ENCODE results near the gene NOTCH1. TPM values are rescaled to one million over a fixed set of nuclear protein-coding genes. Genes with fewer than 3 reads are reported as not detected.

The NOTCH1 gene
- total RNA-seq, 1 experiment from 2014 or later: 53.4 TPM

DNA sequence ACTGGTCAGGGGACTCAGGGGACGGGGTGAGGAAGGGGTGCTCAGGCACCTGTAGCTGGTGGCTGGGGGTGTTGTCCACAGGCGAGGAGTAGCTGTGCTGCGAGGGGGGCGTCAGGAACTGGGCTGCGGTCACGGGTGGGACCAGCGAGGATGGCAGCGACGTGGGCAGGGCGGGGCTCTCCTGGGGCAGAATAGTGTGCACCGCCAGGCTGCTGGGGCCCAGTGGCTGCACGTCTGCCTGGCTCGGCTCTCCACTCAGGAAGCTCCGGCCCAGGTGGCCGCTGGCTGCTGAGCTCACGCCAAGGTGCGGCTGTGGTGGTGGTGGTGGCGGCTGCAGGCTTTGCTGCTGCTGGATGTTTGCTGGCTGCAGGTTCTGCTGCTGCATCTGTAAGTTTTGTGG, 49.7 kb downstream of the NOTCH1 start:
- no peaks in the 10 kb centered on the region for H3K4me1 Mint-ChIP-seq (ENCODE audit: insufficient read depth, unreplicated experiment)
- ChIA-PET CTCF (interaction anchor here (0.7 kb wide), 1 partner anchor 12 kb away, joined by 3 read pairs; no protein-coding TSS in a partner anchor), POLR2A (interaction anchor here (0.5 to 1.8 kb wide), 2 partner anchors 10 to 12 kb away, joined by 3 to 5 read pairs; no protein-coding TSS in a partner anchor)
- H3K27ac Mint-ChIP-seq (ENCODE audit: low read depth, unreplicated experiment): no peak overlapping the region
- no peaks in the 10 kb centered on the region for H3K9me3 Mint-ChIP-seq (ENCODE audit: unreplicated experiment)
- H3K27me3 Mint-ChIP-seq (ENCODE audit: insufficient read depth, unreplicated experiment): no peaks in the 10 kb centered on the region
- no TSS peak for BruUV-seq (replicated peaks)
- TF ChIP-seq CTCF (IDR thresholded peaks at IDR 0.05; ENCODE audit: unreplicated experiment): no peak
- DNase-seq (ENCODE audit: unreplicated experiment): no peak
- peaks cover 49% of the 10 kb centered on the region for H3K36me3 Mint-ChIP-seq (ENCODE audit: insufficient read depth, unreplicated experiment)
- no peak overlapping the region for H3K4me3 Mint-ChIP-seq (ENCODE audit: unreplicated experiment)
- intact Hi-C loops (cut with micrococcal nuclease): no loop called here

DNA sequence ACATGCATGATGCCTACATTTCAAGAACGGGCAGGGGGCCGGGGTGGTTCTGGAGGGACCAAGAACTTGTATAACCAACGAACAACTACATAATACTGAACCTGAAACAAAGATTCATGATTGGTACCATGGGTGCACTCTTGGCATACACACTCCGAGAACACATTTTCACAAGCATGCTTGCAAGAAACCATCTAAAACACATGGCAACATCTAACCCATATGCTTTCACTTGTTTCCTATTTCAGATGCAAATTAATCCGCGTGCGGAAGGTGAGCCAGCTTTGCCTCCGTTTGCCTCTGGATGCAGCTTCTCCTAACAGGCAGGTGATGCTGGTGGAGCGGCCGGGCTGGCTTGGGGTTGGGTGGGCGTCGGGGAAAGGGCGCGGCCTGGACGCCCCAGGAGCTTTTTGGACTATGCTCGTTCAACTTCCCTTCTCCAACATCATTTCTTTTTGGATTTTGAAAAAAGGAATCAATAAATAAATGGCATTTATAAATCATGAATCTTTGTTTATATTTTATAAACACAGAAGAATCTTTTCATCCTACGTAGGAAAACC, 50.5 kb downstream of the NOTCH1 start:
- H3K4me3 Mint-ChIP-seq (ENCODE audit: unreplicated experiment): no peak overlapping the region
- no peaks in the 10 kb centered on the region for H3K27me3 Mint-ChIP-seq (ENCODE audit: insufficient read depth, unreplicated experiment)
- DNase-seq (ENCODE audit: unreplicated experiment): no peak
- H3K4me1 Mint-ChIP-seq (ENCODE audit: insufficient read depth, unreplicated experiment): no peaks in the 10 kb centered on the region
- BruUV-seq (replicated peaks): no TSS peak
- H3K9me3 Mint-ChIP-seq (ENCODE audit: unreplicated experiment): no peaks in the 10 kb centered on the region
- no peak for TF ChIP-seq CTCF (IDR thresholded peaks at IDR 0.05; ENCODE audit: unreplicated experiment)
- ChIA-PET CTCF (no interaction called here), POLR2A (interaction anchor here (1.8 kb wide), 2 partner anchors 12 to 130 kb away, joined by 5 to 6 read pairs; no protein-coding TSS in a partner anchor)
- no peak overlapping the region for H3K27ac Mint-ChIP-seq (ENCODE audit: low read depth, unreplicated experiment)
- H3K36me3 Mint-ChIP-seq (ENCODE audit: insufficient read depth, unreplicated experiment): peaks cover 41% of the 10 kb centered on the region
- intact Hi-C loops (cut with micrococcal nuclease): no loop called here

GRCh38 chr9:136494531-136495215, 51.2 kb downstream of the NOTCH1 start:
- H3K9me3 Mint-ChIP-seq (ENCODE audit: unreplicated experiment): no peaks in the 10 kb centered on the region
- intact Hi-C loops (cut with micrococcal nuclease): no loop called here
- H3K27me3 Mint-ChIP-seq (ENCODE audit: insufficient read depth, unreplicated experiment): no peaks in the 10 kb centered on the region
- no peak for DNase-seq (ENCODE audit: unreplicated experiment)
- H3K4me1 Mint-ChIP-seq (ENCODE audit: insufficient read depth, unreplicated experiment): no peaks in the 10 kb centered on the region
- H3K27ac Mint-ChIP-seq (ENCODE audit: low read depth, unreplicated experiment): no peak overlapping the region
- POLR2A ChIA-PET: interaction anchor here (1.8 kb wide), 2 partner anchors 13 to 130 kb away, joined by 5 to 6 read pairs; no protein-coding TSS in a partner anchor
- TSS peak; percentile 35 for BruUV-seq (replicated peaks)
- peaks cover 39% of the 10 kb centered on the region for H3K36me3 Mint-ChIP-seq (ENCODE audit: insufficient read depth, unreplicated experiment)
- CTCF ChIA-PET: no interaction called here
- no peak for TF ChIP-seq CTCF (IDR thresholded peaks at IDR 0.05; ENCODE audit: unreplicated experiment)
- H3K4me3 Mint-ChIP-seq (ENCODE audit: unreplicated experiment): no peak overlapping the region

DNA sequence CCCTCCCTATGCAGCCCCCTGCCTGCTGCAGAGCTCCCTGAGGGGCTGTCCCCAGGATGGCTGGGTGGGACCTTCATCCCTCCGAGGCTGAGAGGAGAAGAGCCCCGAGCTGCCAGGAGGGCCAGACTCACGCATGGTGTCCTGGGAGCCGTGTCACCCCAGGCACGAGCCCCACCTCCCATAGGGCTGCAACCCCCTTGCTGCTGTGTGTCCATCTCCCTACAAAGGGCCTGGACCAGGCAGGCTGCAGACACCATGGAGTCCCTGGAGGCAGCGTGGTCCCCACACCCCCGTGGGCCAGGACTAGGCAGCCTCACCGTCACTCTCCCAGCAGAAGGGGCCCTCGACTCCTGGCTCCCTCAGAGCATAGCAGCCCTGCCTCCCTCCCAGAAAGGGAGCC, 51.8 kb downstream of the NOTCH1 start:
- ChIA-PET POLR2A (interaction anchor here (1.8 kb wide), 1 partner anchor 131 kb away, joined by 6 read pairs; no protein-coding TSS in a partner anchor), CTCF (no interaction called here)
- Mint-ChIP-seq H3K4me1 (ENCODE audit: insufficient read depth, unreplicated experiment) (no peaks in the 10 kb centered on the region), H3K36me3 (ENCODE audit: insufficient read depth, unreplicated experiment) (peaks cover 33% of the 10 kb centered on the region), H3K9me3 (ENCODE audit: unreplicated experiment) (no peaks in the 10 kb centered on the region), H3K27me3 (ENCODE audit: insufficient read depth, unreplicated experiment) (no peaks in the 10 kb centered on the region), H3K27ac (ENCODE audit: low read depth, unreplicated experiment) (no peak overlapping the region), H3K4me3 (ENCODE audit: unreplicated experiment) (no peak overlapping the region)
- DNase-seq (ENCODE audit: unreplicated experiment): no peak
- no peak for TF ChIP-seq CTCF (IDR thresholded peaks at IDR 0.05; ENCODE audit: unreplicated experiment)
- no TSS peak for BruUV-seq (replicated peaks)
- intact Hi-C loops (cut with micrococcal nuclease): no loop called here

Data from MCF 10A (cell line).